ENCODE data around the gene GULP1.
"Not testable (repeated sequence)": the region's sequence is repeated elsewhere in the genome, so short reads cannot be mapped to it uniquely, and the experiment has no call there.

DNA sequence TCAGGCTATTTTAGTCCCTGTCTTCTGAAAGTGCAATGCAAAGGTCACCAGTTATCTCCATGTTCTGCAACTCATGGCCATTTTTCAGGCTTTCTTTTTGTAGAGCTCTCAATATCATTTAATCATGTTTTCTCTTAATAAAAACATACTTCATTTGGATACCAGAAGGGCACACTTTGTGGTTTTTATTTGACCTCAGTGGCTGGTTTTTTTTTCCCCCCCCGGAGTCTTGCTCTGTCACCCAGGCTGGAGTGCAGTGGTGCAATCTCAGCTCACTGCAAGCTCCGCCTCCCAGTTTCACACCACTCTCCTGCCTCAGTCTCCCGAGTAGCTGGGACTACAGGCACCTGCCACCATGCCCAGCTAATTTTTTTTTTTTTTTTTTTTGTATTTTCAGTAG is 174.4 kb downstream of the GULP1 start:
- not testable (repeated sequence) for TF ChIP-seq CTCF (conservative IDR thresholded peaks at IDR 0.05); ZFX (IDR thresholded peaks at IDR 0.05)
